H9 (cell line): ENCODE results near the gene XIRP2. TPM values are rescaled to one million over a fixed set of nuclear protein-coding genes. Genes with fewer than 3 reads are reported as not detected.

Experiments
- DNase-seq: peaks from one replicate; pipeline ENCODE4 v3.0.0-alpha.2; 2017
- H2AFZ ChIP-seq: one replicate; pipeline ENCODE4 v1.6.1; 2013; ENCODE audit warnings: mild to moderate bottlenecking, low read length, control low read depth, moderate library complexity
- H2AK5ac ChIP-seq: 2 replicates; pipeline ENCODE4 v1.6.1; 2013; ENCODE audit warnings: low read length, control low read depth, mixed read lengths; ENCODE audit not compliant: insufficient read length
- H2BK120ac ChIP-seq: one replicate; pipeline ENCODE4 v1.6.1; 2013; ENCODE audit warnings: low read depth, mild to moderate bottlenecking, low read length, control low read depth, inconsistent platforms; ENCODE audit not compliant: poor library complexity, severe bottlenecking
- H2BK12ac ChIP-seq: 2 replicates; pipeline ENCODE4 v1.6.1; 2013; ENCODE audit warnings: low read length, control low read depth, mixed read lengths, low read depth; ENCODE audit not compliant: insufficient read length
- H2BK15ac ChIP-seq: 2 replicates; pipeline ENCODE4 v1.6.1; 2013; ENCODE audit warnings: low read depth, low read length, control low read depth
- H2BK20ac ChIP-seq: one replicate; pipeline ENCODE4 v1.6.1; 2013; ENCODE audit warnings: low read depth, mild to moderate bottlenecking, low read length, control low read depth, inconsistent platforms; ENCODE audit not compliant: poor library complexity, severe bottlenecking
- H2BK5ac ChIP-seq: 2 replicates; pipeline ENCODE4 v1.6.1; 2013; ENCODE audit warnings: low read length, control low read depth, mixed read lengths; ENCODE audit not compliant: insufficient read length
- H3K14ac ChIP-seq: 2 replicates; pipeline ENCODE4 v1.6.1; 2013; ENCODE audit warnings: low read length, control low read depth; ENCODE audit not compliant: insufficient read depth
- H3K18ac ChIP-seq: 2 replicates; pipeline ENCODE4 v1.6.1; 2013; ENCODE audit warnings: low read depth, mild to moderate bottlenecking, mixed read lengths, low read length, control low read depth; ENCODE audit not compliant: insufficient read length
- H3K23ac ChIP-seq: 2 replicates; pipeline ENCODE4 v1.6.1; 2013; ENCODE audit warnings: low read length, control low read depth, mixed read lengths, low read depth; ENCODE audit not compliant: insufficient read length
- H3K23me2 ChIP-seq: 2 replicates; pipeline ENCODE4 v1.6.1; 2013; ENCODE audit warnings: low read depth, mild to moderate bottlenecking, mixed read lengths, low read length, control low read depth; ENCODE audit not compliant: insufficient read length, poor library complexity, severe bottlenecking
- H3K27ac ChIP-seq: 2 replicates; pipeline ENCODE4 v1.5.1; 2013; ENCODE audit warnings: low read length, control low read depth, mixed read lengths, low read depth; ENCODE audit not compliant: insufficient read length
- H3K27me3 ChIP-seq: 2 replicates; pipeline ENCODE4 v1.6.1; 2013; ENCODE audit warnings: low read length, control low read depth, inconsistent platforms; ENCODE audit not compliant: insufficient read depth
- H3K4ac ChIP-seq: 2 replicates; pipeline ENCODE4 v1.6.1; 2013; ENCODE audit warnings: low read depth, mild to moderate bottlenecking, control low read depth, inconsistent platforms, low read length, moderate library complexity
- H3K4me1 ChIP-seq: 2 replicates; pipeline ENCODE4 v1.6.1; 2013; ENCODE audit warnings: low read length, control low read depth, inconsistent platforms; ENCODE audit not compliant: insufficient read depth
- H3K4me2 ChIP-seq: 2 replicates; pipeline ENCODE4 v1.6.1; 2013; ENCODE audit warnings: low read length, control low read depth, mixed read lengths; ENCODE audit not compliant: insufficient read length, insufficient read depth
- H3K56ac ChIP-seq: 2 replicates; pipeline ENCODE4 v1.6.1; 2013; ENCODE audit warnings: low read depth, mild to moderate bottlenecking, mixed read lengths, low read length, control low read depth; ENCODE audit not compliant: insufficient read length
- H3K79me1 ChIP-seq: 2 replicates; pipeline ENCODE4 v1.6.1; 2013; ENCODE audit warnings: low read depth, mild to moderate bottlenecking, moderate library complexity, low read length, control low read depth, inconsistent platforms; ENCODE audit not compliant: insufficient read depth, poor library complexity, severe bottlenecking
- H3K79me2 ChIP-seq: 2 replicates; pipeline ENCODE4 v1.6.1; 2013; ENCODE audit warnings: low read length, control low read depth, inconsistent platforms; ENCODE audit not compliant: insufficient read depth
- H3K9ac ChIP-seq: 2 replicates; pipeline ENCODE4 v1.6.1; 2013; ENCODE audit warnings: low read length, control low read depth, mixed read lengths; ENCODE audit not compliant: insufficient read length; ENCODE audit errors: extremely low read depth
- H3K9me3 ChIP-seq: one replicate; pipeline ENCODE4 v1.6.1; 2013; ENCODE audit warnings: low read depth, low read length, inconsistent platforms; ENCODE audit not compliant: control insufficient read depth
- H3T11ph ChIP-seq: one replicate; pipeline ENCODE4 v1.6.1; 2013; ENCODE audit warnings: mild to moderate bottlenecking, low read length, control low read depth, inconsistent platforms
- H4K20me1 ChIP-seq: one replicate; pipeline ENCODE4 v1.6.1; 2013; ENCODE audit not compliant: control insufficient read depth, insufficient read length, insufficient read depth
- H4K5ac ChIP-seq: 2 replicates; pipeline ENCODE4 v1.6.1; 2013; ENCODE audit warnings: low read depth, mild to moderate bottlenecking, mixed read lengths, low read length, control low read depth; ENCODE audit not compliant: insufficient read length
- H4K8ac ChIP-seq: replicated peaks from 2 replicates; pipeline ENCODE4 v1.6.1; 2013; ENCODE audit warnings: low read length, control low read depth, mixed read lengths, low read depth; ENCODE audit not compliant: insufficient read length
- H4K91ac ChIP-seq: 2 replicates; pipeline ENCODE4 v1.6.1; 2013; ENCODE audit warnings: low read depth, mild to moderate bottlenecking, moderate library complexity, mixed read lengths, low read length, control low read depth; ENCODE audit not compliant: insufficient read length
- H3K27ac Mint-ChIP-seq, 3 experiments: 2 replicates in 2 of 3; 3 replicates in 1 of 3; pipeline ENCODE4 v1.8.0; 2020 to 2021; ENCODE audit warnings: mixed read lengths in 3 of 3, mild to moderate bottlenecking in 1 of 3, moderate library complexity in 1 of 3
- H3K27me3 Mint-ChIP-seq: 2 replicates; pipeline ENCODE4 v1.8.0; 2021; ENCODE audit warnings: low read depth, mild to moderate bottlenecking, moderate library complexity, mixed read lengths
- H3K36me3 Mint-ChIP-seq, 3 experiments: 2 replicates in 2 of 3; 3 replicates in 1 of 3; pipeline ENCODE4 v1.8.0; 2020 to 2021; ENCODE audit warnings: low read depth in 3 of 3, mixed read lengths in 3 of 3; ENCODE audit not compliant: insufficient read depth in 1 of 3
- H3K4me1 Mint-ChIP-seq, 2 experiments: 2 replicates each; pipeline ENCODE4 v1.8.0; 2020; ENCODE audit warnings: mixed read lengths in 2 of 2
- H3K4me3 Mint-ChIP-seq, 2 experiments: 2 replicates in 1 of 2; 3 replicates in 1 of 2; pipeline ENCODE4 v1.8.0; 2020 to 2021; ENCODE audit warnings: mild to moderate bottlenecking in 2 of 2, mixed read lengths in 2 of 2, moderate library complexity in 1 of 2
- H3K9me3 Mint-ChIP-seq, 2 experiments: 2 replicates in 1 of 2; 3 replicates in 1 of 2; pipeline ENCODE4 v1.8.0; 2020; ENCODE audit warnings: mild to moderate bottlenecking in 2 of 2, mixed read lengths in 2 of 2, moderate library complexity in 1 of 2
- CTCF ChIP-seq: fragments of 200-600 bp; sonication (generic); conservative IDR thresholded peaks from 3 replicates; pipeline ENCODE4 v1.8.0; 2021; ENCODE audit warnings: antibody characterized with exemption, mild to moderate bottlenecking
- total RNA-seq: library from RNA; stranded (reverse); gene quantifications from 2 replicates; pipeline ENCODE4 v1.2.1, GENCODE V29; 2021

XIRP2 gene
- total RNA-seq, 1 experiment from 2014 or later = 0.07 TPM

DNA sequence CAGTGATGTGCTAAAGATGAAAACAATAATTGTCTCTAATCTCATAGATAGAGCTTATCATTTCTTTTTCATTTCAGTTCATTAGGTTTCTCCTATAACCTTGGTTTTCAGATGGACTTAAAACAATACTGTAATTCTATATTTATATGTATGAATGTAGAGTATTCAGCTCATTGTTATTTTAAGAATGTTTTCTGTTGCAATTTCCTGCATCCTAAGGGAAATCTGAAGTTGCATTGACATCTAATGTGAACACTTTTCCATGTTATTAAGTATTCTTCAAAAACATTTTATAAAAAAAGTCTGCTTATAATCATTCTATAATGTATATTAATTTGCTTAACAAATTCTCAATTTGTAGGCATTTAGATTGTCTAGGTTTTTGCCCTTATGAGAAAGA lies 288.9 kb downstream of the XIRP2 start:
- H3K4me1 ChIP-seq = no peaks in the 10 kb centered on the region
- Mint-ChIP-seq H3K9me3 (peaks cover 16 to 18% of the 10 kb centered on the region in 2 experiments), H3K4me3 (no peak overlapping the region), H3K27me3 (no peaks in the 10 kb centered on the region; the same call in 1 of the 2 replicates), H3K27ac (no peak overlapping the region), H3K4me1 (no peaks in the 10 kb centered on the region), H3K36me3 (peaks cover 5 to 16% (median 8%) of the 10 kb centered on the region in 3 experiments)
- H2AK5ac ChIP-seq = no peak overlapping the region
- H4K5ac ChIP-seq = no peak overlapping the region
- H2BK12ac ChIP-seq = no peak overlapping the region
- H3K79me1 ChIP-seq = no peaks in the 10 kb centered on the region
- no peaks in the 10 kb centered on the region for H3K79me2 ChIP-seq
- H3K27ac ChIP-seq = no peak overlapping the region
- H3K23me2 ChIP-seq = no peaks in the 10 kb centered on the region
- no peaks in the 10 kb centered on the region for H4K20me1 ChIP-seq
- no peak overlapping the region for H3K4me2 ChIP-seq
- H3K4ac ChIP-seq = no peak overlapping the region
- no peak overlapping the region for H3K56ac ChIP-seq
- no peak overlapping the region for H4K8ac ChIP-seq
- H3K27me3 ChIP-seq = no peaks in the 10 kb centered on the region
- DNase-seq = no peak
- peaks cover 5% of the 10 kb centered on the region for H3K9me3 ChIP-seq
- no peak overlapping the region for H3K9ac ChIP-seq
- no peak overlapping the region for H2BK20ac ChIP-seq
- H3K18ac ChIP-seq = no peak overlapping the region
- no peak for TF ChIP-seq CTCF
- H3T11ph ChIP-seq = no peak overlapping the region
- H2BK15ac ChIP-seq = no peak overlapping the region
- no peak overlapping the region for H2BK5ac ChIP-seq
- no peak overlapping the region for H2BK120ac ChIP-seq
- no peak overlapping the region for H3K23ac ChIP-seq
- no peak overlapping the region for H3K14ac ChIP-seq
- H2AFZ ChIP-seq = no peak overlapping the region
- H4K91ac ChIP-seq = no peak overlapping the region
